Fibroblast of skin of left quadriceps (primary cell): ENCODE measurements around the gene PAFAH1B2.
A peak's percentile ranks its signal among the peaks of the same experiment; 100 is the strongest.

Source experiments
- DNase-seq, 2 experiments: peaks; one replicate each; pipeline ENCODE4 v3.0.0-alpha.2; 2013; ENCODE audit warnings: low read depth in 2 of 2

Gene PAFAH1B2

GRCh38 chr11:117187799-117188481 lies 43.9 kb downstream of the PAFAH1B2 start:
- DNase-seq, result no peak

- no peak for DNase-seq
These were observed 44.6 kb downstream of the PAFAH1B2 start for GRCh38 chr11:117188620-117189081.

- DNase-seq, result no peak
These were observed 45.3 kb downstream of the PAFAH1B2 start for GRCh38 chr11:117189191-117189940.

- no peak for DNase-seq
These were observed 46.0 kb downstream of the PAFAH1B2 start for GRCh38 chr11:117189941-117190544.

GRCh38 chr11:117191680-117192400 lies 47.8 kb downstream of the PAFAH1B2 start:
- no peak for DNase-seq

- no peak for DNase-seq
These were observed 48.4 kb downstream of the PAFAH1B2 start for GRCh38 chr11:117192401-117192875.

GRCh38 chr11:117193130-117194020 lies 49.3 kb downstream of the PAFAH1B2 start:
- no peak for DNase-seq

GRCh38 chr11:117194267-117194666 lies 50.2 kb downstream of the PAFAH1B2 start:
- DNase-seq, result no peak

- DNase-seq, result no peak
These were observed 51.2 kb downstream of the PAFAH1B2 start for GRCh38 chr11:117195258-117195657.

GRCh38 chr11:117195761-117196160 lies 51.7 kb downstream of the PAFAH1B2 start:
- DNase-seq, result no peak

GRCh38 chr11:117197006-117197405 lies 52.9 kb downstream of the PAFAH1B2 start:
- no peak for DNase-seq

- no peak for DNase-seq
These were observed 53.7 kb downstream of the PAFAH1B2 start for GRCh38 chr11:117197516-117198456.

GRCh38 chr11:117198613-117199012 lies 54.5 kb downstream of the PAFAH1B2 start:
- DNase-seq, result no peak

- DNase-seq, result peak; percentile 97
These were observed 55.2 kb downstream of the PAFAH1B2 start, which contains the start of gene TAGLN for GRCh38 chr11:117199053-117199915. TSS of gene TAGLN (plus strand) at chr11:117199370. CDS start at chr11:117203014, 3,644 bp downstream.

GRCh38 chr11:117199916-117200812 lies 56.1 kb downstream of the PAFAH1B2 start:
- no peak for DNase-seq

GRCh38 chr11:117200813-117201657 lies 56.9 kb downstream of the PAFAH1B2 start:
- DNase-seq, result no peak
